ENCODE measurements around the gene SLC22A13.
"Not testable (repeated sequence)": the region's sequence is repeated elsewhere in the genome, so short reads cannot be mapped to it uniquely, and the experiment has no call there.

Gene SLC22A13

GRCh38 chr3:38307599-38307998 is 42.0 kb downstream of the SLC22A13 start:
- no peak for DNase-seq

- no peak for DNase-seq
Measured at GRCh38 chr3:38308456-38308855, 42.8 kb downstream of the SLC22A13 start.

- DNase-seq = no peak
Measured at GRCh38 chr3:38311476-38311875, 45.9 kb downstream of the SLC22A13 start.

- no peak for DNase-seq
Measured at GRCh38 chr3:38311941-38312340, 46.3 kb downstream of the SLC22A13 start.

GRCh38 chr3:38312356-38312755 is 46.7 kb downstream of the SLC22A13 start:
- no peak for DNase-seq

GRCh38 chr3:38313263-38313662 is 47.7 kb downstream of the SLC22A13 start:
- no peak for DNase-seq

- no peak for DNase-seq
Measured at GRCh38 chr3:38313695-38314094, 48.1 kb downstream of the SLC22A13 start.

- DNase-seq = no peak
Measured at GRCh38 chr3:38314112-38314763, 48.6 kb downstream of the SLC22A13 start.

- DNase-seq = no peak
Measured at GRCh38 chr3:38314764-38315487, 49.3 kb downstream of the SLC22A13 start.

GRCh38 chr3:38315488-38316230 is 50.0 kb downstream of the SLC22A13 start:
- DNase-seq = no peak

GRCh38 chr3:38316356-38317191 is 51.0 kb downstream of the SLC22A13 start:
- no peak for DNase-seq

GRCh38 chr3:38317192-38317759 is 51.7 kb downstream of the SLC22A13 start:
- no peak for DNase-seq

- no peak for DNase-seq
Measured at GRCh38 chr3:38318766-38319671, 53.4 kb downstream of the SLC22A13 start.

GRCh38 chr3:38320638-38321037 is 55.0 kb downstream of the SLC22A13 start:
- not testable (repeated sequence) for DNase-seq

GRCh38 chr3:38323060-38323459 is 57.4 kb downstream of the SLC22A13 start:
- no peak for DNase-seq

GRCh38 chr3:38325256-38325655 is 59.6 kb downstream of the SLC22A13 start:
- DNase-seq = no peak

- DNase-seq = no peak
Measured at GRCh38 chr3:38327335-38328009, 61.9 kb downstream of the SLC22A13 start.
